GM12878 (cell line): ENCODE measurements around the gene ZNF410. TPM values are rescaled to one million over a fixed set of nuclear protein-coding genes. Genes with fewer than 3 reads are reported as not detected.
A peak's percentile ranks its signal among the peaks of the same experiment; 100 is the strongest.

Experiments
- BHLHE40 ChIP-seq, 2 experiments: fragments of 450-650 bp in 1 of 2; IDR thresholded peaks; 2 replicates each; pipeline ENCODE4 v1.6.1; 2011 to 2017; ENCODE audit warnings: low read depth in 2 of 2, borderline replicate concordance in 1 of 2, improper control_type of control experiment in 1 of 2, low read length in 1 of 2, mild to moderate bottlenecking in 1 of 2
- CREM ChIP-seq: IDR thresholded peaks from 2 replicates; pipeline ENCODE4 v1.6.1; 2014; ENCODE audit warnings: antibody characterized with exemption, low read depth
- EGR1 ChIP-seq, 2 experiments: IDR thresholded peaks; 1 replicate in 1 of 2; 2 replicates in 1 of 2; pipeline ENCODE4 v1.6.1; 2011 to 2012; ENCODE audit warnings: low read depth in 2 of 2, low read length in 2 of 2, borderline replicate concordance in 1 of 2, mild to moderate bottlenecking in 1 of 2, moderate library complexity in 1 of 2
- EZH2 ChIP-seq: IDR thresholded peaks from 2 replicates; pipeline ENCODE4 v1.6.1; 2012; ENCODE audit warnings: low read depth, mild to moderate bottlenecking, control low read depth, inconsistent platforms, low read length, borderline replicate concordance; ENCODE audit not compliant: control insufficient read depth
- FOXK2 ChIP-seq: fragments of 450-650 bp; IDR thresholded peaks from 2 replicates; pipeline ENCODE4 v1.6.1; 2017; ENCODE audit warnings: mild to moderate bottlenecking, moderate library complexity
- HDAC2 ChIP-seq: fragments of 200-600 bp; sonication (generic); IDR thresholded peaks from 2 replicates; pipeline ENCODE4 v1.6.1; 2017
- IRF5 ChIP-seq: fragments of 450-650 bp; IDR thresholded peaks from 2 replicates; pipeline ENCODE4 v1.6.1; 2017; ENCODE audit warnings: borderline replicate concordance
- JUND ChIP-seq: IDR thresholded peaks from 2 replicates; pipeline ENCODE4 v1.6.1; 2012; ENCODE audit warnings: low read depth, mild to moderate bottlenecking, low read length, improper control_type of control experiment, moderate library complexity
- MLLT1 ChIP-seq: fragments of 450-650 bp; IDR thresholded peaks from 2 replicates; pipeline ENCODE4 v1.6.1; 2016; ENCODE audit warnings: mild to moderate bottlenecking
- NFYA ChIP-seq: IDR thresholded peaks from 2 replicates; pipeline ENCODE4 v1.6.1; 2011; ENCODE audit warnings: low read depth, mild to moderate bottlenecking, low read length, improper control_type of control experiment, borderline replicate concordance
- NR2C1 ChIP-seq: fragments of 450-650 bp; IDR thresholded peaks from 2 replicates; pipeline ENCODE4 v1.6.1; 2017; ENCODE audit warnings: antibody characterized with exemption, mild to moderate bottlenecking, moderate library complexity
- NR2C2 ChIP-seq: IDR thresholded peaks from 2 replicates; pipeline ENCODE4 v1.6.1; 2011; ENCODE audit warnings: borderline replicate concordance, low read depth; ENCODE audit not compliant: control insufficient read depth, insufficient read length
- RAD51 ChIP-seq: fragments of 450-650 bp; IDR thresholded peaks from 2 replicates; pipeline ENCODE4 v1.6.1; 2016; ENCODE audit warnings: moderate library complexity, mild to moderate bottlenecking, inconsistent platforms
- SIN3A ChIP-seq: IDR thresholded peaks from 2 replicates; pipeline ENCODE4 v1.6.1; 2012; ENCODE audit warnings: low read depth, low read length, improper control_type of control experiment
- STAT3 ChIP-seq: IDR thresholded peaks from 2 replicates; pipeline ENCODE4 v1.6.1; 2011; ENCODE audit warnings: low read depth, low read length, improper control_type of control experiment
- ZNF217 ChIP-seq: fragments of 450-650 bp; IDR thresholded peaks from 2 replicates; pipeline ENCODE4 v1.6.1; 2017; ENCODE audit warnings: antibody characterized with exemption, mild to moderate bottlenecking
- polyA plus RNA-seq, 11 experiments: library from polyadenylated mRNA; depleted of rRNA in 4 of 11; unstranded in 6 of 11; stranded (reverse) in 5 of 11; fragments of >200 nt; fragmentation: Nextera tagmentation in 4 of 11; fragmentation: Illumina TruSeq in 1 of 11; extraction: Ambion mirVana in 4 of 11; extraction: Trizol in 1 of 11; gene quantifications; 1 replicate in 1 of 11; 2 replicates in 10 of 11; pipeline versions ENCODE4 v1.2.1 to v1.2.3, GENCODE V29; 2011 to 2016; ENCODE audit warnings: inconsistent platforms in 2 of 11, missing spikeins in 2 of 11, low read depth in 1 of 11
- total RNA-seq, 4 experiments: library from RNA; depleted of rRNA in 3 of 4; stranded (reverse); fragments of >200 nt in 3 of 4; fragmentation: Illumina TruSeq in 1 of 4; extraction: Trizol in 1 of 4; gene quantifications; 2 replicates each; pipeline versions ENCODE4 v1.2.1 to v1.2.3, GENCODE V29; 2013 to 2021
- TF ChIP-seq, protein P1 (sequence below), 3 experiments: IDR thresholded peaks in 2 of 3; conservative IDR thresholded peaks in 1 of 3; 2 replicates each; pipeline ENCODE4 v1.5.1; 2011; ENCODE audit warnings: low read depth in 3 of 3, low read length in 3 of 3, mild to moderate bottlenecking in 3 of 3, control low read depth in 2 of 3, moderate library complexity in 2 of 3, inconsistent platforms in 1 of 3, mixed read lengths in 1 of 3; ENCODE audit not compliant: control insufficient read depth in 2 of 3, insufficient read depth in 1 of 3; ENCODE audit errors: extremely low read depth in 1 of 3
- TF ChIP-seq, protein P2 (sequence below): fragments of 150-350 bp; IDR thresholded peaks from 2 replicates; pipeline ENCODE4 v1.6.1; 2016; ENCODE audit warnings: low read depth, low read length
- TF ChIP-seq, protein P3 (sequence below): IDR thresholded peaks from 2 replicates; pipeline ENCODE4 v1.6.1; 2012; ENCODE audit warnings: low read depth, low read length, improper control_type of control experiment
- TF ChIP-seq, protein P4 (sequence below): IDR thresholded peaks from 2 replicates; pipeline ENCODE4 v1.6.1; 2011; ENCODE audit warnings: low read depth, mild to moderate bottlenecking, low read length, moderate library complexity, borderline replicate concordance; ENCODE audit errors: extremely low read depth

Gene ZNF410
- total and polyA plus RNA-seq, 10 of the 15 experiments (the other 5 are each of a cell fraction or from before 2014, with no cell fraction given) = 31.2 to 56.6 (median 47.7) TPM

GRCh38 chr14:73851567-73852382 is 34.9 kb upstream of the ZNF410 start, which contains the start of gene PTGR2 (continued):
- TF ChIP-seq, protein P1, sequence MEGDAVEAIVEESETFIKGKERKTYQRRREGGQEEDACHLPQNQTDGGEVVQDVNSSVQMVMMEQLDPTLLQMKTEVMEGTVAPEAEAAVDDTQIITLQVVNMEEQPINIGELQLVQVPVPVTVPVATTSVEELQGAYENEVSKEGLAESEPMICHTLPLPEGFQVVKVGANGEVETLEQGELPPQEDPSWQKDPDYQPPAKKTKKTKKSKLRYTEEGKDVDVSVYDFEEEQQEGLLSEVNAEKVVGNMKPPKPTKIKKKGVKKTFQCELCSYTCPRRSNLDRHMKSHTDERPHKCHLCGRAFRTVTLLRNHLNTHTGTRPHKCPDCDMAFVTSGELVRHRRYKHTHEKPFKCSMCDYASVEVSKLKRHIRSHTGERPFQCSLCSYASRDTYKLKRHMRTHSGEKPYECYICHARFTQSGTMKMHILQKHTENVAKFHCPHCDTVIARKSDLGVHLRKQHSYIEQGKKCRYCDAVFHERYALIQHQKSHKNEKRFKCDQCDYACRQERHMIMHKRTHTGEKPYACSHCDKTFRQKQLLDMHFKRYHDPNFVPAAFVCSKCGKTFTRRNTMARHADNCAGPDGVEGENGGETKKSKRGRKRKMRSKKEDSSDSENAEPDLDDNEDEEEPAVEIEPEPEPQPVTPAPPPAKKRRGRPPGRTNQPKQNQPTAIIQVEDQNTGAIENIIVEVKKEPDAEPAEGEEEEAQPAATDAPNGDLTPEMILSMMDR (IDR thresholded peaks at IDR 0.05 in 2 of 3, conservative IDR thresholded peaks at IDR 0.05 in 1 of 3; ENCODE audit: control insufficient read depth in 2 of 3, extremely low read depth in 1 of 3, insufficient read depth in 1 of 3, low read depth in 3 of 3, low read length in 3 of 3) = peak in 1 of 3 experiments; percentile 15; a peak in 1 of 6 replicates
- TF ChIP-seq, protein P2, sequence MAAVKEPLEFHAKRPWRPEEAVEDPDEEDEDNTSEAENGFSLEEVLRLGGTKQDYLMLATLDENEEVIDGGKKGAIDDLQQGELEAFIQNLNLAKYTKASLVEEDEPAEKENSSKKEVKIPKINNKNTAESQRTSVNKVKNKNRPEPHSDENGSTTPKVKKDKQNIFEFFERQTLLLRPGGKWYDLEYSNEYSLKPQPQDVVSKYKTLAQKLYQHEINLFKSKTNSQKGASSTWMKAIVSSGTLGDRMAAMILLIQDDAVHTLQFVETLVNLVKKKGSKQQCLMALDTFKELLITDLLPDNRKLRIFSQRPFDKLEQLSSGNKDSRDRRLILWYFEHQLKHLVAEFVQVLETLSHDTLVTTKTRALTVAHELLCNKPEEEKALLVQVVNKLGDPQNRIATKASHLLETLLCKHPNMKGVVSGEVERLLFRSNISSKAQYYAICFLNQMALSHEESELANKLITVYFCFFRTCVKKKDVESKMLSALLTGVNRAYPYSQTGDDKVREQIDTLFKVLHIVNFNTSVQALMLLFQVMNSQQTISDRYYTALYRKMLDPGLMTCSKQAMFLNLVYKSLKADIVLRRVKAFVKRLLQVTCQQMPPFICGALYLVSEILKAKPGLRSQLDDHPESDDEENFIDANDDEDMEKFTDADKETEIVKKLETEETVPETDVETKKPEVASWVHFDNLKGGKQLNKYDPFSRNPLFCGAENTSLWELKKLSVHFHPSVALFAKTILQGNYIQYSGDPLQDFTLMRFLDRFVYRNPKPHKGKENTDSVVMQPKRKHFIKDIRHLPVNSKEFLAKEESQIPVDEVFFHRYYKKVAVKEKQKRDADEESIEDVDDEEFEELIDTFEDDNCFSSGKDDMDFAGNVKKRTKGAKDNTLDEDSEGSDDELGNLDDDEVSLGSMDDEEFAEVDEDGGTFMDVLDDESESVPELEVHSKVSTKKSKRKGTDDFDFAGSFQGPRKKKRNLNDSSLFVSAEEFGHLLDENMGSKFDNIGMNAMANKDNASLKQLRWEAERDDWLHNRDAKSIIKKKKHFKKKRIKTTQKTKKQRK = no peak
- TF ChIP-seq MLLT1 (peak; percentile 73; the same call in 1 of the 2 replicates), RAD51 (no peak), FOXK2 (no peak), BHLHE40 (IDR thresholded peaks at IDR 0.05; ENCODE audit: borderline replicate concordance in 1 of 2, low read depth in 2 of 2, low read length in 1 of 2) (peak; percentile 24 to 67; a peak in 2 of 4 replicates), NR2C1 (no peak; the same call in 1 of the 2 replicates), SIN3A (no peak), STAT3 (no peak), NR2C2 (no peak), ZNF217 (no peak), EGR1 (IDR thresholded peaks at IDR 0.05; ENCODE audit: borderline replicate concordance in 1 of 2, low read depth in 2 of 2, low read length in 2 of 2) (no peak), CREM (peak; percentile 70; the same call in 1 of the 2 replicates), IRF5 (peak; percentile 62; the same call in 1 of the 2 replicates), NFYA (no peak), HDAC2 (no peak), EZH2 (no peak), JUND (no peak)
- TF ChIP-seq, protein P3, sequence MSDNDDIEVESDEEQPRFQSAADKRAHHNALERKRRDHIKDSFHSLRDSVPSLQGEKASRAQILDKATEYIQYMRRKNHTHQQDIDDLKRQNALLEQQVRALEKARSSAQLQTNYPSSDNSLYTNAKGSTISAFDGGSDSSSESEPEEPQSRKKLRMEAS = no peak
- TF ChIP-seq, protein P4, sequence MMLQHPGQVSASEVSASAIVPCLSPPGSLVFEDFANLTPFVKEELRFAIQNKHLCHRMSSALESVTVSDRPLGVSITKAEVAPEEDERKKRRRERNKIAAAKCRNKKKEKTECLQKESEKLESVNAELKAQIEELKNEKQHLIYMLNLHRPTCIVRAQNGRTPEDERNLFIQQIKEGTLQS = no peak
